ENCODE measurements around the gene NEURL2.

- TF ChIP-seq CTCF (conservative IDR thresholded peaks at IDR 0.05 in 1 of 2, IDR thresholded peaks at IDR 0.05 in 1 of 2; ENCODE audit: extremely low read depth in 1 of 2, insufficient read depth in 1 of 2, low read depth in 1 of 2, low read length in 2 of 2) (no peak), EZH2 (IDR thresholded peaks at IDR 0.05; ENCODE audit: borderline replicate concordance, low read length) (no peak)
These were observed 12.8 kb downstream of the NEURL2 start for GRCh38 chr20:45878076-45878761.

All from mammary epithelial cell (primary cell).